Measurements from ENCODE around the gene MAEA. TPM values are rescaled to one million over a fixed set of nuclear protein-coding genes. Genes with fewer than 3 reads are reported as not detected.

Gene MAEA
- total RNA-seq, 2 donors from 2014 or later: 65.8 to 124 TPM

GRCh38 chr4:1362521-1362920 lies 72.8 kb downstream of the MAEA start:
- no peak overlapping the region for H3K9ac ChIP-seq (ENCODE audit: low read depth in 2 of 2, low read length in 2 of 2)
- H3K4me3 ChIP-seq: no peak overlapping the region
- TF ChIP-seq CTCF (IDR thresholded peaks at IDR 0.05): no peak
- H3K9me3 ChIP-seq: no peaks in the 10 kb centered on the region
- intact Hi-C loops (cut with DNase I): no loop called here
- H3K27ac ChIP-seq: no peak overlapping the region
- no peaks in the 10 kb centered on the region for H3K36me3 ChIP-seq
- H3K27me3 ChIP-seq: no peaks in the 10 kb centered on the region
- no peak for DNase-seq
- no peaks in the 10 kb centered on the region for H3K4me1 ChIP-seq

GRCh38 chr4:1363513-1363912 lies 73.8 kb downstream of the MAEA start:
- no peaks in the 10 kb centered on the region for H3K9me3 ChIP-seq
- no peaks in the 10 kb centered on the region for H3K36me3 ChIP-seq
- intact Hi-C loops (cut with DNase I): no loop called here

GRCh38 chr4:1364217-1364616 lies 74.5 kb downstream of the MAEA start:
- Histone ChIP-seq H3K36me3 (no peaks in the 10 kb centered on the region), H3K27ac (no peak overlapping the region), H3K9ac (ENCODE audit: low read depth in 2 of 2, low read length in 2 of 2) (no peak overlapping the region), H3K27me3 (no peaks in the 10 kb centered on the region), H3K4me3 (no peak overlapping the region), H3K4me1 (no peaks in the 10 kb centered on the region), H3K9me3 (no peaks in the 10 kb centered on the region)
- no peak for TF ChIP-seq CTCF (IDR thresholded peaks at IDR 0.05)
- DNase-seq: no peak
- intact Hi-C loops (cut with DNase I): no loop called here

More at GRCh38 chr4:1363513-1363912, 73.8 kb downstream of the MAEA start:
- Histone ChIP-seq H3K4me3 (no peak overlapping the region), H3K9ac (ENCODE audit: low read depth in 2 of 2, low read length in 2 of 2) (no peak overlapping the region), H3K27me3 (no peaks in the 10 kb centered on the region), H3K4me1 (no peaks in the 10 kb centered on the region), H3K27ac (no peak overlapping the region)
- TF ChIP-seq CTCF (IDR thresholded peaks at IDR 0.05): no peak
- DNase-seq: no peak

GRCh38 chr4:1364748-1365147 lies 75.1 kb downstream of the MAEA start:
- intact Hi-C loops (cut with DNase I): no loop called here
- DNase-seq: no peak
- no peak overlapping the region for H3K27ac ChIP-seq
- H3K4me3 ChIP-seq: no peak overlapping the region
- H3K36me3 ChIP-seq: no peaks in the 10 kb centered on the region
- no peak for TF ChIP-seq CTCF (IDR thresholded peaks at IDR 0.05)
- H3K9ac ChIP-seq (ENCODE audit: low read depth in 2 of 2, low read length in 2 of 2): no peak overlapping the region
- H3K9me3 ChIP-seq: no peaks in the 10 kb centered on the region
- H3K27me3 ChIP-seq: no peaks in the 10 kb centered on the region
- no peaks in the 10 kb centered on the region for H3K4me1 ChIP-seq

GRCh38 chr4:1365271-1366178 lies 75.8 kb downstream of the MAEA start:
- TF ChIP-seq CTCF (IDR thresholded peaks at IDR 0.05): no peak
- DNase-seq: no peak
- Histone ChIP-seq H3K9me3 (no peaks in the 10 kb centered on the region), H3K36me3 (no peaks in the 10 kb centered on the region), H3K9ac (ENCODE audit: low read depth in 2 of 2, low read length in 2 of 2) (no peak overlapping the region), H3K27ac (no peak overlapping the region), H3K4me1 (no peaks in the 10 kb centered on the region), H3K27me3 (no peaks in the 10 kb centered on the region), H3K4me3 (no peak overlapping the region)
- intact Hi-C loops (cut with DNase I): no loop called here
